DMS79 treated with DMSO at 0.1 percent for 48 hours (cell line): ENCODE results near the gene ISG15.

Experiments
- DNase-seq: peaks from one replicate; lab custom pipeline; 2025; lab: John Stamatoyannopoulos, UW

The ISG15 gene

DNA sequence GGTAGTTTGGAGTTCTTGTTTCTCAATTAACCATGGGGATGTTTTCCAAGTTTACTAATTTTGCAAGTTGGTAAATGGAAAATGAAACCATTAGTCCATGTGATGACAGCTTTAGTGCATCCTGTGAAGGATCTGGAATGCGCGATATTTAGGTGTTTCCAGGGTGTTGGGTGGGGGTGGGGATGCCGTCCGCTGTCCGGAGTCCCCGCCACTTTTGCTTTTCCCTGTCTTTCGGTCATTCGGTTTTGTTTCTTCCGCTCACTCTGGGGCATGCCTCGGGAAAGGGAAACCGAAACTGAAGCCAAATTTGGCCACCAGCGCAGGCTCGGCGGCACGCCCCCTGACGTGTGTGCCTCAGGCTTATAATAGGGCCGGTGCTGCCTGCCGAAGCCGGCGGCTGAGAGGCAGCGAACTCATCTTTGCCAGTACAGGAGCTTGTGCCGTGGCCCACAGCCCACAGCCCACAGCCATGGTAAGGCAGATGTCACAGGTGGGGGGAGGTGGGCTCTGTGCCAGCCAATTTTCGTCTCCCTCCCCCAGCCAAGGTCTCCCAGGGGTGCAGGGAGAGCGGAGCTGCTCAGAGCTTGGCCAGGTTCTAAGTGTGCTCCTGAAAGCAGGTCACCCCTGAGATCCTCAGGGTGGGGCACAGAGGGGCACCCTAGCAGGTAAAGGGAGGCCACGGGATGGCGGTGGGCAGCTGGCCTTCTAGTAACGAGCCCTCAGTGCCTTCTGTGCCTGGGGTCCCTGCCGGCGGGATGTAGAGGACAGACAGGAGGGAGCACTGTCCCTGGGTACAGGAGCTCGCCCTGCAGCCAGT is at the start of gene ISG15:
ISG15 (plus strand) TSS at position 393 of the 817 bp plus-strand sequence; CDS start at position 470, 77 bp downstream.
- peak; percentile 84 for DNase-seq

GRCh38 chr1:963746-964525 is 49.4 kb upstream of the ISG15 start:
- DNase-seq: no peak

DNA sequence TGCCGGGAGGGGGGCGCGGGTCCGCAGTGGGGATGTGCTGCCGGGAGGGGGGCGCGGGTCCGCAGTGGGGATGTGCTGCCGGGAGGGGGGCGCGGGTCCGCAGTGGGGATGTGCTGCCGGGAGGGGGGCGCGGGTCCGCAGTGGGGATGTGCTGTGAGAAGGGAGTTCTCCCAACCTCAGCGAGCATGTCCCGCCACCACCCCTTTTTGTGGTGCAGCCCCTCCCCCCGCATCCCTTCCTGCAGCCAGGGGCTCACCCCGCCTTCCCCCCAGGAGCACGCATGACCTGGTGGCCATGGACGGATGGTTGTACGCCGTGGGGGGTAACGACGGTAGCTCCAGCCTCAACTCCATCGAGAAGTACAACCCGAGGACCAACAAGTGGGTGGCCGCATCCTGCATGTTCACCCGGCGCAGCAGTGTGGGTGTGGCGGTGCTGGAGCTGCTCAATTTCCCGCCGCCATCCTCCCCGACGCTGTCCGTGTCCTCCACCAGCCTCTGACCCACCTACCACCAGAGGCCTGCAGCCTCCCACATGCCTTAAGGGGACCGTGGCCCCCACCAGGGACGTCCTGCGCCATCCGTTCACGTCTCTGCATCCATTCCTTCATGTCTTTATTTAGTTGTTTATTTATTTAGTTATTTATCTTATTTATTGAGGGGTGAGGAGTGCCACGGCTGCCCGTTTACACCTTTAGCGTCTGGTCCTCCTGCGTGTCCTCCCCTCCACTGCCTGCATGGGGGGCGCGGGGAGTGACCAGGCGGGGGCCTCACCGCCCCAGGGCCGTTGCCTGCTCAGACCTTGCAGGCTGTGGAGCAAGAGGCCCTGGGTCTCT is 48.4 kb upstream of the ISG15 start:
- DNase-seq: no peak

- DNase-seq: no peak
These were observed 47.7 kb upstream of the ISG15 start for GRCh38 chr1:965526-966134.

GRCh38 chr1:966135-966703 is 47.1 kb upstream of the ISG15 start, which contains the start of gene PLEKHN1:
TSS of gene PLEKHN1 (plus strand) at chr1:966482. CDS start at chr1:966532, 50 bp downstream.
- no peak for DNase-seq

GRCh38 chr1:966704-967300 is 46.5 kb upstream of the ISG15 start:
- DNase-seq: peak; percentile 32

GRCh38 chr1:967466-968343 is 45.6 kb upstream of the ISG15 start:
- no peak for DNase-seq

GRCh38 chr1:969260-969855 is 43.9 kb upstream of the ISG15 start:
- DNase-seq: no peak

DNA sequence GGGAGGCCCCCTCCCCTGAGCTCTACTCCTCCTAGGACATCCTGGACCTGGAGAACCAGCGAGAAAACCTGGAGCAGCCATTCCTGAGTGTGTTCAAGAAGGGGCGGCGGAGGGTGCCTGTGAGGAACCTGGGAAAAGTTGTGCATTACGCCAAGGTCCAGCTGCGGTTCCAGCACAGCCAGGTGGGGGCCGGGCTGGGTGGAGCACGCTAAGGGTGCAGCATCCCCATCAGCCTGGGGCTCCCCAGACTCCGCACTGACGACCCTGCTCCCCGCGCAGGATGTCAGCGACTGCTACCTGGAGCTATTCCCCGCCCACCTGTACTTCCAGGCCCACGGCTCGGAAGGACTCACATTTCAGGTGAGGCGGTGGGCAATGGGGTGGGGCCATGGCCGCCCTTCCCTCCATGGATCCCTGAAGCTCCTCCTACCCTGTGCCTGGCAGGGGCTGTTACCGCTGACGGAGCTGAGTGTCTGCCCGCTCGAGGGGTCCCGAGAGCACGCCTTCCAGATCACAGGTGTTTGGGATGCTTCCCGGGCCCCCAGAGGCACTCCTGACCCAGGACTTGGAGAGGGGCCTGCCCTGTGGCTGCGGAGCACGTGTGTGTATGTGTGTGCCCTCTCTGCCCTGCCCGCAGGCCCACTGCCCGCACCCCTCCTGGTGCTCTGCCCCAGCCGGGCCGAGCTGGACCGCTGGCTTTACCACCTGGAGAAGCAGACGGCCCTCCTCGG is 42.9 kb upstream of the ISG15 start:
- DNase-seq: peak; percentile 38

GRCh38 chr1:970973-971730 is 42.1 kb upstream of the ISG15 start:
- DNase-seq: no peak

GRCh38 chr1:971751-972506 is 41.4 kb upstream of the ISG15 start:
- DNase-seq: no peak

DNA sequence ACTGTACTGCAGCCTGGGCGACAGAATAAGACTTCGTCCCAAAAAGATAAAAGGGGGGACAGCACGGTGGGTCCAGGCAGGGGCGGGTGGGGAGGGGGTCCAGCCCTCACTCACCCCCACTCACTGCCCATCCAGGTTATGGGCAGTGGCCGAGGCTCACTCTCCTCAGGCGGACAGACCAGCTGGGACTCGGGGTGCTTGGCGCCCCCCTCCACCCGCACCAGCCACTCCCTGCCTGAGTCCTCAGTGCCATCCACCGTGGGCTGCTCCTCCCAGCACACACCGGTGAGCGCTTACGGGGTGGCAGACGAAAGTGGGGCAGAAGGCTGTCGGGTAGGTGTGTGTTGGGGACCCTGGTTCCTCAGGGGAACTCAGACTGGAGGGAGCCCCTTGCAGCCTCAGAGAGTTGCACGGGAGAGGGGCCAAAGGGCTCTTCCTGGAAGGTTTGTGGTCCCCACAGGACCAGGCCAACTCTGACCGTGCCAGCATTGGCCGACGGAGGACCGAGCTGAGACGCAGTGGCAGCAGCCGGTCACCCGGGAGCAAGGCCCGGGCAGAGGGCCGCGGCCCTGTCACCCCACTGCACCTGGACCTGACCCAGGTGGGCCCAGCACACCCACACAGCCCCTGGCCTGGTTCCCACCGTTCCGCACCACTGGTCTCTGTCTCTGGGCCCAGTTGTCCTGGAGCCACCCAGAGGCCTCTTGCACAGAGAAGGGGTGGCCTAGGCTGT is 40.4 kb upstream of the ISG15 start:
- DNase-seq: no peak

GRCh38 chr1:973459-974292 is 39.6 kb upstream of the ISG15 start:
- DNase-seq: no peak

GRCh38 chr1:974293-974640 is 39.0 kb upstream of the ISG15 start:
- DNase-seq: no peak

- DNase-seq: no peak
These were observed 38.5 kb upstream of the ISG15 start for GRCh38 chr1:974687-975328.
